ENCODE data around the gene ZNF205. TPM values are rescaled to one million over a fixed set of nuclear protein-coding genes. Genes with fewer than 3 reads are reported as not detected.

ZNF205 gene
- total and polyA plus RNA-seq, 2 experiments from 2014 or later: 16.6 to 29.1 TPM

- Histone ChIP-seq H4K20me1 (replicated peaks; ENCODE audit: insufficient read depth) (peaks cover 32% of the 10 kb centered on the region), H3K9me2 (ENCODE audit: insufficient read depth) (no peaks in the 10 kb centered on the region), H2AFZ (no peak overlapping the region), H3F3A (replicated peaks; ENCODE audit: low read depth) (peaks cover 50% of the 10 kb centered on the region), H3K36me3 (ENCODE audit: insufficient read depth) (peaks cover 28% of the 10 kb centered on the region), H3K4me1 (ENCODE audit: insufficient read depth) (peaks cover 7% of the 10 kb centered on the region; the same call in 1 of the 2 replicates), H3K27me3 (ENCODE audit: insufficient read depth) (no peaks in the 10 kb centered on the region), H3K4me3 (no peak overlapping the region), H3K4me2 (no peak overlapping the region), H3K79me2 (replicated peaks; ENCODE audit: insufficient read depth) (peaks cover 13% of the 10 kb centered on the region), H3K27ac (ENCODE audit: low read depth) (peak overlapping the region; percentile 84)
- H3K36me3 Mint-ChIP-seq (ENCODE audit: low read depth): peaks cover 80% of the 10 kb centered on the region
- TF ChIP-seq REST (IDR thresholded peaks at IDR 0.05; ENCODE audit: unreplicated experiment) (peak; percentile 47), ZNF331 (CRISPR knock-in tag; IDR thresholded peaks at IDR 0.05; ENCODE audit: low read depth) (no peak), ETS1 (IDR thresholded peaks at IDR 0.05) (no peak), EZH2 (IDR thresholded peaks at IDR 0.05; ENCODE audit: low read depth, unreplicated experiment) (no peak), CREB1 (CRISPR knock-in tag; IDR thresholded peaks at IDR 0.05; ENCODE audit: low read depth) (no peak), POLR2AphosphoS5 (IDR thresholded peaks at IDR 0.05; ENCODE audit: low read depth) (peak; percentile 6; the same call in 1 of the 2 replicates), EZH2phosphoT487 (IDR thresholded peaks at IDR 0.05; ENCODE audit: unreplicated experiment) (no peak), CTCF (conservative IDR thresholded peaks at IDR 0.05; ENCODE audit: low read depth in 2 of 2) (peak; percentile 49 to 62), ZNF114 (CRISPR knock-in tag; IDR thresholded peaks at IDR 0.05) (no peak)
- DNase-seq (ENCODE audit: low spot score): peak; percentile 48
- ATAC-seq: peak; percentile 51
- H3K27ac Mint-ChIP-seq: peak overlapping the region; percentile 80
- H3K4me1 Mint-ChIP-seq: peaks cover 28% of the 10 kb centered on the region
- peaks cover 26% of the 10 kb centered on the region for H3K27me3 Mint-ChIP-seq (ENCODE audit: insufficient read depth, low read depth, poor library complexity)
- H3K4me3 Mint-ChIP-seq: peak overlapping the region; percentile 19; the same call in 1 of the 3 replicates
- H3K9me3 Mint-ChIP-seq: no peaks in the 10 kb centered on the region
Observed at GRCh38 chr16:3087243-3088235, 24.8 kb upstream of the ZNF205 start.
